ENCODE data around the gene ADAM33.

Gene ADAM33

DNA sequence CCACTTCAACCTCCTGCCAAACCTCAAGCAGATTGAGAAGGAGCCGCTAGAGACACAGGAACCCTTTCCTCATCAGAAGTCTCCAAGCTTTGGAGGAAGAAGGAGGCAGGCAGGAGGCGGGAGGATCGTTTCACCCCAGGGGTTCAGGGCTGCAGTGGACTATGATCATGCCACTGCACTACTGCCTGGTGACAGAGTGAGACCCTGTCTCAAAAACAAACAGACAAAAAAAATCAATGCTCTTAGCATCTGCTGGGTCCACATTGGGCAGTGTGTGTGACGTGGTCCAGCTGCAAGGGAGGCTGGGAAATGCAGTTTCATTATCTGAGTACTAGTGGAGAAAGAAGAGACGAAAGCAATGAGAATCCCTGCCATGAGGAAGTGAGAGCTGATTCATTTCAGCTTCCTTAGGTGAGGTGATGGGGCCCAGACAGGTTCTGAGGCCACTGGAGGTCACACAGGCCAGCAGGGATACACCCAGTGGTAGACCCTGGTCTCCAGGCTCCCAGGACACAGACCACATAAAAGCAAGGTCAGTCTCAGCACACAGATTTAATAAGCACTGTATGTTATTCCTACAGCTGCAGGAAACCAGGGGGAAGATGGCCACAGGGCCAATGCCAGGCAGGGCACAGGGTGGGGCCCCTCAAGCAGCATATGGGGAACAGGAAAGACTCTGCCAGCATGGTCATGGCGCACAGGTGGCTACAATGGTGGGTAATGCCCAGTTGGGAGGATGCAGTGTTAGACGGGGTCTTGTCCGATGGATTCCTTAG lies 22.9 kb downstream of the ADAM33 start:
- H3K9me3 ChIP-seq (ENCODE audit: control insufficient read depth, insufficient read depth, low read length): no peaks in the 10 kb centered on the region
- H3K4me1 ChIP-seq (ENCODE audit: control insufficient read depth, insufficient read depth, low read length): no peaks in the 10 kb centered on the region
- peaks cover 54% of the 10 kb centered on the region for H3K27me3 ChIP-seq (ENCODE audit: control insufficient read depth, insufficient read depth, low read length)
- no peak overlapping the region for H3K4me3 ChIP-seq (ENCODE audit: low read depth, low read length)
- no peak overlapping the region for H3K9ac ChIP-seq (ENCODE audit: low read depth, low read length)
- H3K36me3 ChIP-seq (ENCODE audit: control insufficient read depth, insufficient read depth, low read length): peaks cover 2% of the 10 kb centered on the region

DNA sequence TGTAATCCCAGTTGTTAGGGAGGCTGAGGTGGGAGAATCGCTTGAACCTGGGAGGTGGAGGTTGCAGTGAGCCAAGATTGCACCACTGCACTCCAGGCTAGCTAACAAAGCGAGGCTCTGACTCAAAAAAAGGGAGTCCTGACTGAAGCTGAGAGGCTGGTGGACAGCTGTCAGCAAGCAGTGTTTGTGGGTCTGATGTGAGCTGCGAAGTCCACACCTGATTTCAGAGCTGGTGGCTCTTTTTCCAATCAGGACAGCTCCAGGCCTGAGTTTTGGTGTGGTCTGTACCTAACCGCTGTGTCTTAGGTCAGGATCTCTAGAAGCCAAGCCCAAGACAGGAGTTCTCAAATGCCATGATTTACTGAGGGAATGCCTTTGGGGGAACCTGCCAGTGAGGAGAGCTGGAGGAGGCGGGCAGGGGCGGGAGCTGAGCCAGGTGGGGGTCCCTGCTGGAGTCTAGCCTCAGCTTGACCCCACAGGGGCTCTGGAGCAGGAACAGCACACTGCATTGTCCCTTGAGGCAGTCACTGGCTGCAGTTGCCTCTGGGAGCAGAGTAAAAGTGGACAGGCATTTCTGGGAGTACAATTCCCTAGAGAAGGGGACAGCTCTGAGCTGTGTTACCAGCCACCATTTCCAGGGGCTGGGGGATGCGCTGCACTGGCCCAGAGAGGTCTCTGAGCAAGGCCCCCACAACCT lies 23.6 kb downstream of the ADAM33 start:
- Histone ChIP-seq H3K27me3 (ENCODE audit: control insufficient read depth, insufficient read depth, low read length) (peaks cover 46% of the 10 kb centered on the region), H3K36me3 (ENCODE audit: control insufficient read depth, insufficient read depth, low read length) (peaks cover 2% of the 10 kb centered on the region), H3K9me3 (ENCODE audit: control insufficient read depth, insufficient read depth, low read length) (no peaks in the 10 kb centered on the region), H3K4me3 (ENCODE audit: low read depth, low read length) (no peak overlapping the region), H3K4me1 (ENCODE audit: control insufficient read depth, insufficient read depth, low read length) (no peaks in the 10 kb centered on the region), H3K9ac (ENCODE audit: low read depth, low read length) (no peak overlapping the region)

DNA sequence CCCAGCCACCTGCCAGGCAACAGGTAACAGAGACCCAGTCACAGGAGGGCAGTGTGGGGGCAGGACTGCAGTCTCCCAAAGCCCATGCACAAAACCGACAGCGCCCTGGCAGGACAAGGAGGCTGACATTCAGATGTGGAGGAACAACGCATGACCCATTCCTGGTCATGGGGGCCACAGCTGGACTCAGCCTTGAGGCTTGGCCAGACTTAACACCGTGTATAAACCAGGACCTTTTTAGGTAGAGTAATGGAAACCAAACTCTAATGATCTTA lies 26.7 kb downstream of the ADAM33 start:
- Histone ChIP-seq H3K27me3 (ENCODE audit: control insufficient read depth, insufficient read depth, low read length) (peaks cover 17% of the 10 kb centered on the region), H3K4me3 (ENCODE audit: low read depth, low read length) (no peak overlapping the region), H3K9ac (ENCODE audit: low read depth, low read length) (no peak overlapping the region), H3K9me3 (ENCODE audit: control insufficient read depth, insufficient read depth, low read length) (no peaks in the 10 kb centered on the region), H3K36me3 (ENCODE audit: control insufficient read depth, insufficient read depth, low read length) (no peaks in the 10 kb centered on the region), H3K4me1 (ENCODE audit: control insufficient read depth, insufficient read depth, low read length) (no peaks in the 10 kb centered on the region)

DNA sequence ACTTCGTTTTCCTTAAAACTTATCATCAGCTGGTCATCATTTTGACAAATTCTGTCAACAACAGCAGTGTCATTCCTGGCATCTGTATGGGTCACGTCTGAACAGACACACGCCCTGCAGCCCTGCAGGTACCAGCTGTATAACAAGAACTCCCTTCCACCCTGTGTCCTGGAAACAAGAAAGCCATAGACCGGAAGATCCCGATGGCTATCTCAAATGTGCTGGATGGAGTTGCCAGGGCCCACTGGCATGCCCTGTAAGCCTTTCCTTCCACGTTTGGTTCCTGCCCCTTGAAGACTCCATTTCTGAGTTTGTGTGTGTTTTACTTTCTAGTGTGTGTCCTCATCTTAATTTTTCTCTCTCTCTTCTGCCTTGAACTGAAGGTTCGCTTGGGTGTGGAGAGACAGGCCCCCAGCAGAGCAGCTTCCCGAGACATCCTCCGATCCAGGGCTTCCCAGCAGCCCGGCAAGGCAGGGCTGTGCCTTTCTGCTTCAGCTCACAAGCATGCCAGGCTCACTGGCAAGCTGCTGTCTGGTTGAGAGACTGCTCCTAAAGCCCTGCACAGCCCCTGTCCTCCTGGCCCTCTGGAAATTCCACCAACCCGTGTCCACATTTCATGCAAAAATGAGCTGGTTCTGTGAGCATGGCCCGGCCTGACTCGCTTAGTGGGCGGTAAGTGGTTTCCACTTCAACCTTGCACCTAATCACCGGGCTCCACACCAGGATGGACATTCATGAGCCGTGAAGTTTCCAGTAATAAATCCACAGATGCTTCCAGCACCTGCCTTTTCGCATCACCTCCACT lies 27.3 kb downstream of the ADAM33 start:
- no peak overlapping the region for H3K9ac ChIP-seq (ENCODE audit: low read depth, low read length)
- H3K36me3 ChIP-seq (ENCODE audit: control insufficient read depth, insufficient read depth, low read length): no peaks in the 10 kb centered on the region
- no peaks in the 10 kb centered on the region for H3K4me1 ChIP-seq (ENCODE audit: control insufficient read depth, insufficient read depth, low read length)
- H3K4me3 ChIP-seq (ENCODE audit: low read depth, low read length): no peak overlapping the region
- peaks cover 11% of the 10 kb centered on the region for H3K27me3 ChIP-seq (ENCODE audit: control insufficient read depth, insufficient read depth, low read length)
- no peaks in the 10 kb centered on the region for H3K9me3 ChIP-seq (ENCODE audit: control insufficient read depth, insufficient read depth, low read length)

DNA sequence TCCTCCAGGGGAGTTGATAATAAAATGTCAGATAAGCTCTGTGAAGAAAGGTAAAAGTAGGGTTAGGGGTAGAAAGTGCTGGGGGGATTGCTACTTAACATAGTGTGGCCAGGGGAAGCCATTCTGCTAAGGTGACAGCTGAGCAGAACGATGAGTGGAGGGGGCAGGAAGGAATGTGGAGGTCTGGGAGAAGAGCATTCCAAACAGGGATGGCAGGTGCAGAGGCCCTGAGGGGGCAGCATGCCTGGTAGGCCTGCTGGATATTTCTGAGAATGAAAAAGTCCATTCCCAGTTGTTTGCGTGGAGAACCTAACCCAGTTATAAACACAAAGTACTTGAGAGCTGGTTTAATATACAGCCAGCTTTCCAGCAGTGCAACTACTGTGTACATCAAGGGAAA lies 27.9 kb downstream of the ADAM33 start:
- Histone ChIP-seq H3K4me1 (ENCODE audit: control insufficient read depth, insufficient read depth, low read length) (no peaks in the 10 kb centered on the region), H3K9ac (ENCODE audit: low read depth, low read length) (no peak overlapping the region), H3K36me3 (ENCODE audit: control insufficient read depth, insufficient read depth, low read length) (no peaks in the 10 kb centered on the region), H3K27me3 (ENCODE audit: control insufficient read depth, insufficient read depth, low read length) (peaks cover 5% of the 10 kb centered on the region), H3K9me3 (ENCODE audit: control insufficient read depth, insufficient read depth, low read length) (no peaks in the 10 kb centered on the region), H3K4me3 (ENCODE audit: low read depth, low read length) (no peak overlapping the region)

DNA sequence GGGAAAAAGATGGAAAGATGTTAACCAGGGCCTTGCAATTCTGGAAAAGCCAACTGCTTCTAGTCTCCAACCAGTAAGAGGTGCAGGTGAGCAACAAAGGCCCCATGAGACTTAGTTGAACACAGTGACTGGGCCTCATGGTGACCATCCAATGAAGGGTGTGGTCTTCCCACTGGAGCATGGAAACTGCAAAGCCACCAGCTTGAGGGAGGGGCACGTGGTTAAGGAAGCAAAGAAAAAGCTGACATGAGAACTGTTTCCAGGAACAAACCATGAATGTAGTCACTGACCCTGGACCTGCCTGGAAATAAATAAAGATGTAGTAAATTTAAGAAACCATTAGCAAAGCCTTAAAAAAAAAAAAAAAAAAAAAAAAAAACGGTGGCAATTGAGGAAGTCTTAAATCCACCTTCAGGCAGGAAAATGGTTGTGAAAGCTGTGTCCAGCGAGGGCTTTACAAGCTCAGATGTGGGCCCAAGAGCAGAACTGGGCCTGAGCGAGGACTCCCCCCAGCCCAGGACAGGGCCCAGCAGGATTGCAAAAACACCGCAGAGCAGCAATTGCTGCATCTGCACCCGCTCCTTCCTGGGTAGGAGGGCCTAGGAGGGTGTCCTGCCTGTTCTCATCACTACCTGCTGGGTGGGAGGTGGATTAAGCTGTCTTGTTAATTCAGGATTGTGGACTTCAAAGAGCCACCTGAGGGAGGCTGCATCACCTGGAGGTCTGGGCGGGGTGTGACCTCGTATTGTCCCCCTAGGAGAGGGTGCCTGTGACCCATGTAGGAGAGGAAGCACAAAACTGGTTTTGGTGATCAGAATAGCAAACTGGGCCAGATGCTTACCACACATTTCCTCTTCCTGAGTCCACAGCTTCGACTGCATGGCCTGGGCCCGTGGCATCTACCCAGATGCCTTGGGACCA lies 28.9 kb downstream of the ADAM33 start:
- Histone ChIP-seq H3K27me3 (ENCODE audit: control insufficient read depth, insufficient read depth, low read length) (no peaks in the 10 kb centered on the region), H3K9ac (ENCODE audit: low read depth, low read length) (no peak overlapping the region), H3K4me3 (ENCODE audit: low read depth, low read length) (no peak overlapping the region), H3K4me1 (ENCODE audit: control insufficient read depth, insufficient read depth, low read length) (no peaks in the 10 kb centered on the region), H3K9me3 (ENCODE audit: control insufficient read depth, insufficient read depth, low read length) (no peaks in the 10 kb centered on the region), H3K36me3 (ENCODE audit: control insufficient read depth, insufficient read depth, low read length) (no peaks in the 10 kb centered on the region)

DNA sequence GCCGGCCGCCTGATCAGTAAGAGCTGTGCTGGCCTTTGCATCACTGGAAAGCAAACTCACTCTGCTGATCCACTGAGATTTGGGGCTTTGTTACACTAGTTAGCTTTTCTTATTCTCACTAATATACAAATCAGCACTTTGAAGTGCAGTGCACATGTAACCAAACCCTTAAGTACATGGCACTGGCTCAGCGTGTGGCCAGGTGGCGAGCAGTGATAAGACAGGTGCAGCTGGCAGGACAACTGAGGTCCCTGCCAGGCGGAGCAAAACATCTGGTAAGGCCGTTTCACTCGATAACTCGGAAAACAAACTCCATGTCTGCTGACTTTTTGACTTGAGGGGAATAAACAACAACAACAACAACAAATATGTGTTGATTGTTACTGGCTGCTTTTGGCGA lies 29.6 kb downstream of the ADAM33 start:
- Histone ChIP-seq H3K4me1 (ENCODE audit: control insufficient read depth, insufficient read depth, low read length) (no peaks in the 10 kb centered on the region), H3K9ac (ENCODE audit: low read depth, low read length) (no peak overlapping the region)

DNA sequence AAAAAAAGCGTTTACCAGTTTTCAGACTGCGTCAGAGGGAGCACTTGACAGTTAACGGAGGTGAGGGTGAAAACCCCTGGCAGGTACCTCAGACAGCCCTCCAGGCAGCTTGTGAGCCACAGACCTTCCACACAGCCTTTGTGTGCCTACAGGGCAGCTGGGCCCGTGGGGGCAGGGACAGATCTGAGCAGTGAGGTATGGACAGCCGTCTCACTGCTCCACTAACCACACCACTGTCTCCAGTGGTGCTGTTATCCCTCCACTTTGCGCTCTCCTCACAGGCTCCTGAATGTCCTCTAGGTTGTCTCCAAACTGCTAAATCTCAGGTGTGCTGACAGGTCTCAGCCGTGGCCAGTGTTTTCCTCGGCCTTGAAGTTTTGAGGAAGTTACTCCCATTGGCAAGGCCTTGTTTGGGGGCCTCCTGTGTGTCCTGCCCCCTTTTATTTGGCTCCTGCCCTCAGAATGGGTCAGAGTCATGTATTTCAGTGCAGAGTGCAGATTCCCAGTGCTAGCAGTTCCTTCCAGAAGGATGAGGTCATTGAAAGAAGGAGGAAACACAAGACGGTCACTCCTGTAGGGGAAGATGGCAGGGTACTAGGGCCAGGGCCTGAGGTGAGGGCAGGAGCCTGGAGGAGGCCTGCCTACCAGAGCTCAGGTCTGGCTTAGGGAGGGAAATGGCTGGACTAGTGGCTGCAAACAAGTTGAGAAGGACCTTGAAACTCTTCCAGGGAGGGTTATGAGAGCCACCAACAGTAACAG lies 30.4 kb downstream of the ADAM33 start:
- no peaks in the 10 kb centered on the region for H3K27me3 ChIP-seq (ENCODE audit: control insufficient read depth, insufficient read depth, low read length)
- H3K9me3 ChIP-seq (ENCODE audit: control insufficient read depth, insufficient read depth, low read length): no peaks in the 10 kb centered on the region
- no peaks in the 10 kb centered on the region for H3K4me1 ChIP-seq (ENCODE audit: control insufficient read depth, insufficient read depth, low read length)
- H3K4me3 ChIP-seq (ENCODE audit: low read depth, low read length): no peak overlapping the region
- H3K36me3 ChIP-seq (ENCODE audit: control insufficient read depth, insufficient read depth, low read length): no peaks in the 10 kb centered on the region
- H3K9ac ChIP-seq (ENCODE audit: low read depth, low read length): no peak overlapping the region

More for the DNA sequence above, 29.6 kb downstream of the ADAM33 start:
- H3K4me3 ChIP-seq (ENCODE audit: low read depth, low read length): no peak overlapping the region
- H3K9me3 ChIP-seq (ENCODE audit: control insufficient read depth, insufficient read depth, low read length): no peaks in the 10 kb centered on the region
- H3K36me3 ChIP-seq (ENCODE audit: control insufficient read depth, insufficient read depth, low read length): no peaks in the 10 kb centered on the region
- H3K27me3 ChIP-seq (ENCODE audit: control insufficient read depth, insufficient read depth, low read length): no peaks in the 10 kb centered on the region

DNA sequence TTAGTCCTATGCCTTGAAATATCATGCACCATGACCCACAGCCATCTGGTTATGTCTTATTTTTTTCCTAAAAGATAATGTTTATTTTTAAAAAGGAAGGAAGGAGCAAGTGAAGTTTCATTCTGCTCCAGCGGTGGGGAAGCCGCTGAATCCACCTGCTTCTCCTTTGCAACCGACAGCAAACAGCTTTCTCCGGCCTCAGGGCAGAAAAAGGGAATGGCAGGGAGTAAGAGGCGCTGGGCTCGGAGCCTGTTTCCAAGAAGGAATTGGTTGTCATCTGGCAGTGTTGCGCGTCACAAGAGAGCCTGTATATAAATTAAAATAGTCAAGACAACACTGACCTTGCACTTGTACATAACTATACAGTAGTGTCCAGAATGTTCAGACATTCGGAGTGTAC lies 32.9 kb downstream of the ADAM33 start:
- H3K4me1 ChIP-seq (ENCODE audit: control insufficient read depth, insufficient read depth, low read length): no peaks in the 10 kb centered on the region
- H3K9me3 ChIP-seq (ENCODE audit: control insufficient read depth, insufficient read depth, low read length): no peaks in the 10 kb centered on the region
- no peaks in the 10 kb centered on the region for H3K36me3 ChIP-seq (ENCODE audit: control insufficient read depth, insufficient read depth, low read length)
- H3K27me3 ChIP-seq (ENCODE audit: control insufficient read depth, insufficient read depth, low read length): no peaks in the 10 kb centered on the region
- H3K4me3 ChIP-seq (ENCODE audit: low read depth, low read length): no peak overlapping the region
- no peak overlapping the region for H3K9ac ChIP-seq (ENCODE audit: low read depth, low read length)

DNA sequence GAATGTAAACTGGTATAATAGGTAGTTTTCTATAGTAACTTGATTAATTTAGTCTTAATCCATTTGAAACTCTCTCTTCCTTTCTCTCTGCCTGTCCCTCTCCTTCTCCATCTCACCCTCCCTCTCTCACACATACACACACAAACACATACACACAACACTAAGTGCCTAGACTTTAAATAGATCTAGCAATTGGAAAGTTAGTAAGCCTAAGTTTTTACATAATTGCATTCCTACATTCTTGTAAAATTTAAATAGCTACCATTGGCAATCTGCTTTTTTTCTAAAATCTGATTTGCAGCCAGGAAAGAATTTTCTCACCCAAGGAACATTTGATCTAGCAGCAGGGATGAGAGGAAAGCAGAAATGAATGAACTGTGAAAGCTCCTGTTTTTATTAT lies 34.3 kb downstream of the ADAM33 start:
- H3K4me3 ChIP-seq (ENCODE audit: low read depth, low read length): no peak overlapping the region
- no peaks in the 10 kb centered on the region for H3K4me1 ChIP-seq (ENCODE audit: control insufficient read depth, insufficient read depth, low read length)
- H3K9me3 ChIP-seq (ENCODE audit: control insufficient read depth, insufficient read depth, low read length): no peaks in the 10 kb centered on the region
- H3K9ac ChIP-seq (ENCODE audit: low read depth, low read length): no peak overlapping the region
- H3K27me3 ChIP-seq (ENCODE audit: control insufficient read depth, insufficient read depth, low read length): no peaks in the 10 kb centered on the region
- no peaks in the 10 kb centered on the region for H3K36me3 ChIP-seq (ENCODE audit: control insufficient read depth, insufficient read depth, low read length)

DNA sequence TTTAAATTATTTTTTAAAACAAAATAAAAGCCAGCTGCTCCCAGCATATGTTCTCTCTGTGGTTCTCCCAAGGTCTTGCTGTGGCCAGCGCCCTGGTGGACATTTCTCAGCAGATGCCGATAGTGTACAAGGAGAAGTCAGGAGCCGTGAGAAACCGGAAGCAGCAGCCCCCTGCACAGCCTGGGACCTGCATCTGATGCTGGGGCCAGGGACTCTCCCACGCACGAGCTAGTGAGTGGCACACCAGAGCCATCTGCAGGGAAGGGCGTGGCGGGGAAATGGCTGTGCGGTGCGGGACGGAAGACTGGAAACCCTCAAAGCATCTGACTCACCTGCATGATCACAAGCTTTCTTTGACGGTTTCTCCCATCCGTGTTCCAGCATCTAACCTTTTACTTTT lies 35.2 kb downstream of the ADAM33 start:
- no peak overlapping the region for H3K4me3 ChIP-seq (ENCODE audit: low read depth, low read length)
- no peaks in the 10 kb centered on the region for H3K27me3 ChIP-seq (ENCODE audit: control insufficient read depth, insufficient read depth, low read length)
- no peak overlapping the region for H3K9ac ChIP-seq (ENCODE audit: low read depth, low read length)
- H3K9me3 ChIP-seq (ENCODE audit: control insufficient read depth, insufficient read depth, low read length): no peaks in the 10 kb centered on the region
- H3K4me1 ChIP-seq (ENCODE audit: control insufficient read depth, insufficient read depth, low read length): no peaks in the 10 kb centered on the region
- no peaks in the 10 kb centered on the region for H3K36me3 ChIP-seq (ENCODE audit: control insufficient read depth, insufficient read depth, low read length)

All from iPS-15b (cell line).